KMS-11 (cell line): ENCODE measurements around the gene HMGN4.

Experiments used
- H2AFZ ChIP-seq: fragments of 200-600 bp; sonication (generic); 2 replicates; pipeline ENCODE4 v1.6.1; 2016; ENCODE audit warnings: antibody characterized with exemption, mixed run types, low read depth
- H3K27ac ChIP-seq: fragments of 200-600 bp; sonication (generic); 2 replicates; pipeline ENCODE4 v1.6.1; 2016; ENCODE audit warnings: mild to moderate bottlenecking, mixed run types
- H3K27me3 ChIP-seq: fragments of 200-600 bp; sonication (generic); 2 replicates; pipeline ENCODE4 v1.6.1; 2017; ENCODE audit warnings: mild to moderate bottlenecking, low read depth, mixed run types, moderate library complexity; ENCODE audit not compliant: insufficient read depth
- H3K36me3 ChIP-seq: fragments of 200-600 bp; sonication (generic); 2 replicates; pipeline ENCODE4 v1.6.1; 2017; ENCODE audit warnings: mild to moderate bottlenecking, mixed run types; ENCODE audit not compliant: insufficient read depth
- H3K4me1 ChIP-seq: fragments of 200-600 bp; sonication (generic); 2 replicates; pipeline ENCODE4 v1.6.1; 2016; ENCODE audit warnings: mild to moderate bottlenecking, low read depth, mixed run types; ENCODE audit not compliant: poor library complexity, severe bottlenecking
- H3K4me2 ChIP-seq: fragments of 200-600 bp; sonication (generic); 2 replicates; pipeline ENCODE4 v1.7.0; 2016; ENCODE audit warnings: mild to moderate bottlenecking, mixed run types
- H3K4me3 ChIP-seq: fragments of 200-600 bp; sonication (generic); IDR thresholded peaks from 2 replicates; pipeline ENCODE4 v1.6.1; 2017; ENCODE audit warnings: low read depth, low read length, mixed read lengths; ENCODE audit not compliant: insufficient read depth
- H3K79me2 ChIP-seq: fragments of 200-600 bp; sonication (generic); 2 replicates; pipeline ENCODE4 v1.6.1; 2016; ENCODE audit warnings: low read depth, mixed run types; ENCODE audit not compliant: insufficient read depth
- H3K9ac ChIP-seq: fragments of 200-600 bp; sonication (generic); 2 replicates; pipeline ENCODE4 v1.6.1; 2016; ENCODE audit warnings: mild to moderate bottlenecking, mixed run types
- H4K20me1 ChIP-seq: fragments of 200-600 bp; sonication (generic); 2 replicates; pipeline ENCODE4 v1.6.1; 2016; ENCODE audit warnings: mild to moderate bottlenecking, mixed run types; ENCODE audit not compliant: insufficient read depth
- TF ChIP-seq, protein P1 (sequence below): fragments of 200-600 bp; sonication (generic); conservative IDR thresholded peaks from 2 replicates; pipeline ENCODE4 v1.6.1; 2017; ENCODE audit warnings: low read depth, mild to moderate bottlenecking, antibody characterized with exemption, low read length, moderate library complexity, mixed read lengths

The HMGN4 gene

DNA sequence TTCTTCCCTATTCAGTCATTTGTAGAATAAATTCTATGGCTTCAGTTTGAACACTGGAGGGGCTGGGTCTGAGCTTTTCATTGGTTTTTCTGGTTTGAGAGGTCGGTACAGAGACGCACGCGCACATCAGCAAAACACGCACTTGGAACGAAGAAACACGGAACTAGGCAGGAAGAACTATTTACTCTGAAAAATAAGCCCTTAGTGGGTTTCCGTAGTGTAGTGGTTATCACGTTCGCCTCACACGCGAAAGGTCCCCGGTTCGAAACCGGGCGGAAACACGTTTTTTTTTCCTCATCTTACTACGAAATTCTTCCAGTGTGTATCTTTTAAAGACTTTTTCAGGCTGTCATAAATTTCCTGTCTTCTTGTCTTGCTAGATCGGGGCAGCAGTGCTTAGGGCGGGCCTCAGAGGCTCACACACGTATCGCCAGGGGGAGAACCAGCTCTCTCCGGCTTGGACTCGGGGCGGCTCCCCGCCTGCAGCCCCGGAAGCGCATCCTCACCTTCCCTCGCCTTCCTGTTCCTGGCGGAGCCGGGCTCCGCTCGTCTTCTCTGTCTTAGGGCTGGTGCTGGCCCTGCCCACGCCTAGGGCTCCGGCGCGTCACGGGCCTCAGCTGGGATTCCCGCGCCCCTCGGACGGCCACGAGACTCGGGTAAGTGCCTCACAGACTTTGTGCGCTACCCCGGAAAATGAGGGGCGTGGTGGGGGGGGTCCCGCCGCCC, at the start of gene HMGN4:
Gene HMGN4, plus strand, starts transcription at position 521 of the 726 bp plus-strand sequence. CDS start 6,841 bp downstream, outside the sequence.
- H4K20me1 ChIP-seq, result no peaks in the 10 kb centered on the region
- peaks cover 46% of the 10 kb centered on the region for H3K79me2 ChIP-seq
- H3K4me1 ChIP-seq, result peaks cover 47% of the 10 kb centered on the region
- H2AFZ ChIP-seq, result peak within 1 kb of the TSS; percentile 84
- peak within 1 kb of the TSS; percentile 76 for H3K27ac ChIP-seq
- H3K4me2 ChIP-seq, result peak within 1 kb of the TSS; percentile 99
- H3K4me3 ChIP-seq, result no peak within 1 kb of the TSS
- H3K9ac ChIP-seq, result peak within 1 kb of the TSS; percentile 82
- TF ChIP-seq, protein P1, sequence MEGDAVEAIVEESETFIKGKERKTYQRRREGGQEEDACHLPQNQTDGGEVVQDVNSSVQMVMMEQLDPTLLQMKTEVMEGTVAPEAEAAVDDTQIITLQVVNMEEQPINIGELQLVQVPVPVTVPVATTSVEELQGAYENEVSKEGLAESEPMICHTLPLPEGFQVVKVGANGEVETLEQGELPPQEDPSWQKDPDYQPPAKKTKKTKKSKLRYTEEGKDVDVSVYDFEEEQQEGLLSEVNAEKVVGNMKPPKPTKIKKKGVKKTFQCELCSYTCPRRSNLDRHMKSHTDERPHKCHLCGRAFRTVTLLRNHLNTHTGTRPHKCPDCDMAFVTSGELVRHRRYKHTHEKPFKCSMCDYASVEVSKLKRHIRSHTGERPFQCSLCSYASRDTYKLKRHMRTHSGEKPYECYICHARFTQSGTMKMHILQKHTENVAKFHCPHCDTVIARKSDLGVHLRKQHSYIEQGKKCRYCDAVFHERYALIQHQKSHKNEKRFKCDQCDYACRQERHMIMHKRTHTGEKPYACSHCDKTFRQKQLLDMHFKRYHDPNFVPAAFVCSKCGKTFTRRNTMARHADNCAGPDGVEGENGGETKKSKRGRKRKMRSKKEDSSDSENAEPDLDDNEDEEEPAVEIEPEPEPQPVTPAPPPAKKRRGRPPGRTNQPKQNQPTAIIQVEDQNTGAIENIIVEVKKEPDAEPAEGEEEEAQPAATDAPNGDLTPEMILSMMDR, result no peak
- H3K36me3 ChIP-seq, result no peaks in the 10 kb centered on the region
- H3K27me3 ChIP-seq, result no peaks in the 10 kb centered on the region

DNA sequence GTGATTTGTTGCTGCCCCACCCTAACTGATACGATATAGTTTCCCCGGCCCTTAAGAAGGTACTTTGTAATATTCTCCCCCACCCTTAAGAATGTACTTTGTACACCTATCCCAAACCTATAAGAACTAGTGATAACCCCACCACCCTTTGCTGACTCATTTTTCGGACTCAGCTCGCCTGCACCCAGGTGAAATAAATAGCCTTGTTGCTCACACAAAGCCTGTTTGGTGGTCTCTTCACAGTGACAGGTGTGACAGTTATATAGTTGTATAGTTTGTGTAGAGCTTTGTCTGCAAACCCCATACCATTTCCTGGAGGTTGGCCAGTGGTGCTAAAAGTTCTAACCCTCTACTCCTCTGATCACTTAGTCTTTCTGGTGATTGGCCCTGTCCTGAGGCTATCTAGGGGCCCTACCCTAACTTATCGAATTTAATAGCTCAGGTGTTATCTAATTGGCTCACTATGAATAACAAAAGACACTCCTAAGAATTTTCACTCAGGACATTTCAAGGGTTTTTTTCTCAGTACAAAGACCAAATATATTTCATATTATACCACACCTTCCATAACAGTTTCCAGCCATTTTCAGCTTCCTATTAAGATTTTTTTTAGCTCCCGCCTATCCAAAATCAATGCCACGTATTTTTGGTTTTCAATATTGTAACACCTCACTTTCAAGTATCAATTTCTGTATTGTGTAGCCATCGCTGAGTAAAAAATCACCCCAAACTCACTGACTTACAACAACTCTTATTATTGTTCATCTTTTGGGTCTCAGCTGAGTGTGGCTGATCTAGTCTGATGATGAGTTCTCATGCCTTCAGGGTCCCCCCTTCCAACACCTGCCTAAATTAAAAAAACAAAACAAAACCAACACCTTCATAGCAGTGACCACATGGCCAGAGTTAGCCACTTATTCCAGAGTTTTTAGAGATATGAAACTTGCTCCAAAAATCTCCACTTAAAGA, 47.9 kb upstream of the HMGN4 start:
- Histone ChIP-seq H4K20me1 (no peaks in the 10 kb centered on the region), H3K4me3 (no peak overlapping the region), H3K4me1 (peaks cover 7% of the 10 kb centered on the region), H3K27me3 (no peaks in the 10 kb centered on the region), H3K9ac (no peak overlapping the region), H3K4me2 (no peak overlapping the region), H3K27ac (no peak overlapping the region), H2AFZ (no peak overlapping the region), H3K36me3 (no peaks in the 10 kb centered on the region), H3K79me2 (no peaks in the 10 kb centered on the region)
- TF ChIP-seq, protein P1, result no peak

DNA sequence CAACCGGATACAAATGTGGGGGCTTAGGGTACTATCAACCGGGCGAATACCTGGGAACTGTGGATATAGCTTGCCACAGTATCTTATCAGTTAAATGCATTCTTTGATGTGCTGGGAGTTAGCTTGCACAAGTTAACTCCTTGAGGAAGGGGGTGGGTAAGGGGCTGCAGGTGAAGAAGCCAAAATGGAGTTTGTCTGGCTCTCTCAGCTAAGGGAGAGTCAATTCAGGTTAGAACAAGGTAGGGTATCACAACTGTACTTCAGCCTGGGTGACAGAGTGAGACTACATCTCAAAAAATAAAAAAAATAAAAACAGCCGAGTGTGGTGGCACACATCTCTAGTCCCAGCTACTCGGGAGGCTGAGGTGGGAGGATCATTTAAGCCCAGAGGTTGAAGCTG, 46.6 kb upstream of the HMGN4 start:
- Histone ChIP-seq H3K27me3 (no peaks in the 10 kb centered on the region), H3K4me3 (no peak overlapping the region), H4K20me1 (no peaks in the 10 kb centered on the region), H3K27ac (no peak overlapping the region), H2AFZ (no peak overlapping the region), H3K36me3 (no peaks in the 10 kb centered on the region), H3K79me2 (no peaks in the 10 kb centered on the region), H3K9ac (no peak overlapping the region), H3K4me2 (no peak overlapping the region), H3K4me1 (peaks cover 7% of the 10 kb centered on the region)
- TF ChIP-seq, protein P1, result no peak

DNA sequence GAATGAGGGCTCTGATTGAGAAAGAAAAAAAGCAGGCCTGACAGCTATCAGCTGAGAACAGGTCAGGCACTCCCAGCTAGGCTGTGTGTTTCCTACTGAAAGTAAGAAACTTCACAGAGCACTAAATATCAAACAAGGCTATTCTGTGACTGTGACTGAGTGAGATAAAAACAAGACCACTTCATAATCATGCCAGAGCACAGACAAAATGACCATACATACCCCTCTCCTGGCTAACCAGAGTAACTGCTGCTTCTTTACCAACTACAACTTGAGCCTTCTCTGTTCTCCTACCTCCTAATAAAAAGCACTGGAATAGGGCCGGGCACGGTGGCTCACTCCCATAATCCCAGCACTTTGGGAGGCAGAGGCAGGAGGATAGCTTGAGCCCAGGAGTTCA, 44.9 kb upstream of the HMGN4 start:
- Histone ChIP-seq H3K4me2 (no peak overlapping the region), H3K9ac (no peak overlapping the region), H3K79me2 (no peaks in the 10 kb centered on the region), H3K27me3 (no peaks in the 10 kb centered on the region), H4K20me1 (no peaks in the 10 kb centered on the region), H2AFZ (0 out of 2 replicates have a peak overlapping the region, but pooled peaks have one; percentile 24), H3K4me3 (no peak overlapping the region), H3K36me3 (no peaks in the 10 kb centered on the region), H3K27ac (no peak overlapping the region), H3K4me1 (peaks cover 7% of the 10 kb centered on the region)
- TF ChIP-seq, protein P1, result no peak
